GM18517 (cell line): ENCODE measurements around the gene DSCAML1.

Experiments used
- ATAC-seq: cut with Tn5 transposase; IDR thresholded peaks from one replicate; pipeline ENCODE4 v1.9.1; 2021; ENCODE audit warnings: mild to moderate bottlenecking, moderate library complexity; ENCODE audit not compliant: unreplicated experiment

DSCAML1 gene

DNA sequence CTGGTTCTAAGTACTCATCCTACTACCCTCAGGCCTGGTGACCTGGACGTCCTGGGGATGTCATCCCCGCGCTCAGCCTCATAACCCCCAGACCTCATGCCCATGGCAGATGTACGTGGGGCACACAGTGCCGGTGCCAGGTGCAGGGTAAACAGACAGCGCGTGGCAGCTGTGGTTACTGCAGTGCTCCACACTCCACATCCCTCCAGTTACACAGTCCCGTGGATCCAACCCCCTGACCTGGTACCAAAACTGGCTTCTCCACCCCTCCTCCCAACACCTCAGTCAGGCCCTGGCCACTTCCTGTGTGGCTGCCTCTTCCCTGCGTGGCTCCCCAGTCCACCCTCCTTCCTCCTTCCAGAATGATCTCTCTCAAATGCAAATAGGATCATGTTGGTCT is 95.2 kb downstream of the DSCAML1 start:
- no peak for ATAC-seq

DNA sequence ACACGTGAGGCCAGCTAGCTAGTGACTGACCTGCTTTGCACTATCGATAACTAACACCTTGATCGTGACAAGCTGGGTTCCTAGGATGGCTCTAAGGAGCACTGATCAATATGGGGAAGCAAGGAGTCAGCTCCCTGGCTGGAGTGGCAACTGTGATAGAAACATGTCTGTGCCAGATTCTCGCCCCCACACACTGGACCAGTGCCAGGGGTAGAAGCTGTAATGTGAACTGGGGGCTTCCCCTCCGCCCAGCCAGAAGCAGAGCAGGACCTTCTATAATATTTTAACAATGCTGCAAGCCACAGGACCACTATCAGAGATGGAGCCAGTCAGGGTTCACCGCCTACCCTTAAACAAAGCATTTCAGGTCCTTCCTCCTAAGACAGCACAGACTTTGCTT is 96.5 kb downstream of the DSCAML1 start:
- ATAC-seq: no peak

DNA sequence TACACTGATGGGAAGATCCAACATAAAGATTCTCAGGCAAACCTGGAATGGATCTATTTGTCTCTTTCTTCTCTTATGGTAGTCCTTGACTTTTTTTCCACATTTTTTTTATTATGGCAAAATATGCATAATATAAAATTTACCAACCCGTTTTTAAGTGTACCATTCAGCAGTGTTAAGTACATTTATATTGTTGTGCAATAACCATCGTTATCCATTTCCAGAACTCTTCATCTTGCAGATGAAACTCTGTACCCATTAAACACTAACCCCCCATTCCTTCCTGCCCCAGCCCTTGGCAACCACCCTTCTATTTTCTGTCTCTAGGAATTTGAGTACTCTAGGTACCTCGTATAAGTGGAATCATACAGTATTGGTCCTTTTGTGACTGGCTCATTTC is 99.7 kb downstream of the DSCAML1 start:
- no peak for ATAC-seq

DNA sequence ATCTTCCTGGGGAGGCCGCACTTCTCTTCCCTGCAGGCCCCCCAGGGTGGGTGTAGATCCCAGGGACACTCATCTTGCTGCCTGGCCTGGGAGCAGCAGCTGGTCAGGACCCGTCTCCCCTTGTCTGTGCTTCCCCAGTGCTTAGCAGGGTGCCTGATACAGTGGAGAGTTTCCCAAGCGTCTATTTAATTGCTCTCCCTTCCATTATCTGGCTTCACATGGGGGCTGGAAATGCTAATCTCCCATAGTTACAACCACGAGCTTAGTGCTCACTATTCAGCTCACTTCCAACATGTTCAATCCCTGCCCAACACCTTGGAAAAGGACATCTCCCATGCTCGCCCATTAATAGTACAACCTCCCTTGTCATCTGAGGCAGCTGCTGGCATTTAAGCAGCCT is 100.5 kb downstream of the DSCAML1 start:
- ATAC-seq: no peak

DNA sequence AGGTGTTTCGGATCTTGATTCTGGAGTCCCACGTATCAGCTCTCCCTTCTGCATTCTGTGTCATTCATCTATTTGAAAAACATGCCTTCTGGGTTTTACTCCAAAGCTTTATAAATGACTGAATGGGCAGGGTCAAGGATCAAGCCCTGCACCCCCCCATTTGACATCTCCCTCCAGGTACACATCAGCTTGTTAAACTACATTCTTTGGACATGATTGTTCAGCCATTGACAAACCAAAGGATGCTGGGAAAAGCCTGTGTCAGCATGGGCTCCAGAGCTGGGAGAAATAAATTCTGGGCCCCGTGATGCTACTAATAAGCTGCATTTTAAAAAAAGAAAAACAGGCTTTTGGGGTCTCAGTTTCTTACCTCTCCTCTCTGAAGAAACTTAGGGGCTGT is 103.7 kb downstream of the DSCAML1 start:
- no peak for ATAC-seq

DNA sequence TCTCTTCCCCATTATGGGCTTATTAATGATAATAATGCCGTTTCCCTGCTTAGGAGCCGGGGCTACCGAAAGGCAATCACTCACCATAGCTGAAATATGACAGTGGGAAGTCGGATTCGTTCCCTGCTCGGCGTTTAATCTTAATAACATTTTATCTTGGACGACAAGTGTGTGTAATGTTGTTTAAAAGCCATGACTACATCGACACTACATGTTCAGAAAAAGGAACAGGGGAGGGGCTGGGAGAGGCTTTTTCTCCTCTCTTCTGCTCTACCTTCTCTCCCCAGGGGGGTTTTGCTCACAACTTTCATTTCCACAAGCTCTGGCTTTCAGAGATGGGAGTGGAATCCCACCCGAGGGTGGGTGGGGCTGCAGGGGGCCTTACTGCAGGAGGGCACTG is 105.5 kb downstream of the DSCAML1 start:
- ATAC-seq: no peak

DNA sequence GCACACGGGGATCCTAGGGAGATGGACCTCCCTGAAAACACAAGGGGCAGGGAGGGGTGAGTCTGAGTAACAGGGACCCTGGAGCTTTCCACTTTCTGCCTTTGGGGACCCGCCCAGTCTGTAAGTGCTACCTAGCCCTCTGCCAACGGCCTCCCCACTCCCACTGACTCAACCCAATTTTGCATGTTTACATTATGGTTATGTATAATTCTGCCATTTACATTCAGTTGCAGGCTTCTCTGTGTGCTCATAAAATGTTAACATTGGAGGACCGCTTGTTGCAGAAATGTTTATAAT is 105.8 kb downstream of the DSCAML1 start:
- no peak for ATAC-seq

DNA sequence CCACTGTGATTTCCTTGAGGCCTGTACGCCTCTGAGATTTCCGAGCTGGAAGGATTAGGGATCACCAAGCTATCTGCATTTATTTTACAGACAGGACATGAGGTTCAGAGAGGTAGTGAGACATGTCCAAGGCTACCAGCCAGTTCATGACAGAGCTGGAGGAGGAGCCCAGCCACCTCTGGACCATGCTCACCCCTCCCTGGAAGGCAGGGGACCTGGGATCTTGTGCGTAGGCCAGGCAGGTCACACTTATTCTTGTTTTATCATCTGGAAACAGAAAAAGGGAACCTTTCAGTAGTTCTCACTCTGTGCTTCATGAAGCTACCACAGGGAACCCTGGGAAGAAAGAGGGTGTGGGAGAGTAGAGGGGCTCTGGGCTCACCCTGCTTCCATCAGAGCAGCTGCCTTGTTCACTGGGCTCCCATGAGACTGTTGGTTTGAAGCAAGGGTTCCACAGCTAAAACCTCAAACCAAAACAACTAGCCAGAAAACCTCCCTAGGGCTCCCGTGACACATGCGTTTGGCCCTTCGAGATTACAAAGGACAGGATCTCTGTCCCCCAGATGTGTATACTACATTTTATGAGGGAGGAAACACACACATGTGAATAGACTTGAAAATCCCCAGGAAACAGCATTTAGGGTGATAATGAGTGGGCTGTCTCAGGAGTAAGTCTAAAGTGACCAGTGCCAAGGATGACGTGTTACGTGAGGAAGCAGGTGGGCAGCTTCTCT is 106.4 kb downstream of the DSCAML1 start:
- ATAC-seq: no peak

DNA sequence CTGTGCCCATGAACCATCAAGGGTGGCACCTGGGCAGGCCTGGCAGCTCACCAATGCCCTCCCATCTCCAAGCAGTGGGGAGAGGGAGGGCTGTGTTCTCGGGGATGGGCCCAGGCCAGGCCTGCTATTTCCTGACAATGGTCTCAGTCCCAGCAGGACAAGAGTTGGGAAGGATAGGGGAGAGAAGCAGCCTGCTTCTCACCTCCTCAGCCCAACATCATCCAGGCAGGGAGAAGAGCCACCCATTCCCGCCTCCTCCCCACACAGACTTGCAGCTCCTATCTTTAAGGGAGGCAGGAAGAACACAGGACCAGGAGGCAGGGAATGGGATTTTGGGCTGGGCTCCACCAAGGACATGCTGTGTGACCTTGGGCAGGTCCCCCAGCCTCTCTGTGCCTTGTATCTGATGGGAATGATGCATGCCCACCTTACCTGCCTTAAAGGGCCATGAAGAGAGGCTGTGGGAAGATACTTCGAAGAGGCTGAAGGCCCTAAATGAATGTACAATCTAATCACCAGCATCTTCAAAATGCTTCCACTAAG is 108.7 kb downstream of the DSCAML1 start:
- no peak for ATAC-seq

DNA sequence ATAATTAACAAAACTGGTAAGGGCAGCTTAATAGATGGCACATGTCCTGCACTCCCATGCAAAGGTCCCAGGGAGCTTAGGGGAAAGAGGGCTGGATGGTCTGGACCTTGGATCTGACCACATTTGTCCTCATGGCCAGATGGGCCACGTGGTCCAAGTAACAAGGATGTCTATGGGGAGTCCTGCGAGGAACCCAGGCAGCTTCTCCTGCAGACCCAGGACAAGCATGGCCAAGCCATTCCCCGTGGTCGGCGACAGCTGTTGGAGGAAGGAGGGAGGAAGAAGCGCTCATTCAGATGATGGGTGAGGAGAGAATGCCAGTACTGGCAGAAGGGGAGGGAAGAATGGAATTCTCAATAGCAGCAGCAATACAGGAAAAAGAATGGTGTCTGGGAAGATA is 109.2 kb downstream of the DSCAML1 start:
- ATAC-seq: no peak

DNA sequence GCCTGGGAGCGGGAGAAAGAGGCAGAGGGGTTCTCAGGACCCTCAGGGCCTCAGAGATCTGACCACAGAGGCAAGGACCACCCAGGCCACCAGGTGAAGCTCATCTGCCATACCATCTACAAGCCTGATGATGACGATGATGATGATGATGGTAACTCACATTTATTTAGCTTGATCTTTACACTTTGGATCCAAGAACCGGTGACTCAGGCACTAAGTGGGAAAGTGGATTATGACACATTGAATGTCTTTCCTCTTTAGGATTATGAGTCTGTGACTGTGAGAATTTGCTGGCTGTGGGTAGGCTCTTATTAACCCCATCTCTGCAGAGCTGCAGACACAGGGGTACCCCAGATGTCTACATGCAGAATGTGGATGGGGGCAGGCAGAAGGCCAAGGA is 110.3 kb downstream of the DSCAML1 start:
- ATAC-seq: no peak

DNA sequence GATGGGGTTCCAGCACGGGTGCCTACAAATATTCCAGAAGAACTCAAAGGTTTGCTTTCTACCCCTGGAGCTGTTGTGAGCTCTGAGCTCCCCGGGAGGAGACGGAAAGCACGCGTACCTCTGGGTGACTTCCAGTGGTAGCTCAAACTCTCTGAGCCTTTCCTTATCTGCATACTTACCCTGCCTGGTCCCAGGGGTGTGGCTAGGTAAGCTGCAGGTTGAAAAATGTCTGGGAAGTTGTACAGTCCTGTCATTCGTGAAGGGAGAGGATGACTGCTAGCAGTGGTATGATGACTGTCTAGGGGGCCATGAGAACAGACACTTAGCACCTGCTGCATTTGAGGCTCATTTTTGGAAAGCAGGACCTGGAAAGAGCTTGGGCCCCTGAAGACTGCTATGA is 111.5 kb downstream of the DSCAML1 start:
- no peak for ATAC-seq

DNA sequence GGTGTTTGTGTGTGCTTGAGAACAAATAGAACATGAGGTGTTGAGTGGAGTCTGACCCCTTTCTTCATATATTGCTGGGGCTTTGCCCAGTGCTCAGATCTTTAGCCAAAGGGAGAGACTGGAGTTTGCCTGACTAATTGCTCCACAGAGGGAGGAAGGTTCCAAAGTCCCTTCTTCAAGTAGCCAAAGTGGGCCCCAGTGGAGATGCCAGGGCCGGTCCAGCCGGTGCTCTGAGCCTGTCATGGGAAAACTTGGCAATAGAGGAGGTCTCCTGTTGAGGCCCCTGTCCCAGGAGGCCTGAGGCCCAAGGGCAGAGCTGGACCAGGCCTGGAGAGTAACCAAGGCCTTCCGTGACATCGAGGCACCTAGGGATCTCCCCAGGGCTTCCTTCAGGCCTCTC is 112.3 kb downstream of the DSCAML1 start:
- ATAC-seq: no peak

DNA sequence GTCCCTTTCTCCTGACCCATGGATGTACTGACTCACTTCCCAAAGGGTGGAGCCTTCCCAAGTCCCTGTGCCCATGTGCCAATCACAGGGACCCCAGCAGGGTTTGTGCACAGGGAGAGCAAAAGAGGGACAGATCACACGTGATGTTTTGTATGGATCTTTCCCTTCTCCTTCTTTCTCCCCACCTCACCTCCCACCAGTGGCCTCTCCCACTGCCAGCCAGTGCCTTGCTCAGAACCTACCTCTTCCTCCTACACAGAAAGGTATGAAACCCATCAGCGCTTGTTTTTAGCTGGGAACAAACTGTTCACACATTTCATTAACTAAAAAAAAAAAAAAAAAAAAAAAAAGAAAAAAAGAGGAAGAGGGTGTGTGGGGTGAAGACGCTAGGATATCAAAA is 112.9 kb downstream of the DSCAML1 start:
- no peak for ATAC-seq

DNA sequence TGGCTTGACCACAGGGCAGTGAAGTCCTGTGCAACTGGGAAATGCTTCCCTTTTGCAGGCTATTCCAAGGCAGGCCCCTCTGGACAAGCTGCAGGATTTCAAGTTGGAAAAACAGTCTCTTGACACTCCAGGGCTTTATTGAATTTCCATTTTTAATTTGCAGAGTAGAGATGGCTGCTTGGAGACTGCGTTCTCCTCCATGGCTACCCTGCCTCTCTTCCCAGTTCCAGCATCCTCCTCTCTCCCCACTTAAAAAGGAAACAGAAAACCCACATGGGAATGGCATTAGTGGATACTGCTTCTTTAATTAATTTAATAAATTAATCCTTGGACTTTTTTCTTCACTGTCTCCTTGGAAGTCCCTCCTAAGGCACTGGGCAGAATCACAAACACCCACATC is 115.6 kb downstream of the DSCAML1 start:
- ATAC-seq: no peak

DNA sequence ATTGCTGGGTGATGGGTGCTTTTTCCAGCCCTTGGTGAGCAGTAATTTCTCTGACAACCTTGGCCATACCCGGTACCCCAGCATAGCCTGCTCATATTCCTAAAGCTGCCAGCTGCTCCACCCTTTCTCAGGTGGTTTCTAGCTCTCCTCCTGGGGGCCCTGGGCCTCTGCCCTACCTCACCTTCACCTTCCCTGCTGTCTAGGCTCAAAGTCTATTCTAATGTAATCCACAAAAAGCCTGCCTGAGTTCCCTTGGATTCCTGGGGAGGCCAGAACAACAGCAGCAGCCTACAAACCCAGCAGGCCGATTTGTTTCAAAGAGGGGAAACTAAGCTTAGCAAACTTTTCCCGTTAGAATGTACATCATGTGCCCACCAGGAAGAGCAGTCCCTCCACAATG is 117.6 kb downstream of the DSCAML1 start:
- no peak for ATAC-seq

DNA sequence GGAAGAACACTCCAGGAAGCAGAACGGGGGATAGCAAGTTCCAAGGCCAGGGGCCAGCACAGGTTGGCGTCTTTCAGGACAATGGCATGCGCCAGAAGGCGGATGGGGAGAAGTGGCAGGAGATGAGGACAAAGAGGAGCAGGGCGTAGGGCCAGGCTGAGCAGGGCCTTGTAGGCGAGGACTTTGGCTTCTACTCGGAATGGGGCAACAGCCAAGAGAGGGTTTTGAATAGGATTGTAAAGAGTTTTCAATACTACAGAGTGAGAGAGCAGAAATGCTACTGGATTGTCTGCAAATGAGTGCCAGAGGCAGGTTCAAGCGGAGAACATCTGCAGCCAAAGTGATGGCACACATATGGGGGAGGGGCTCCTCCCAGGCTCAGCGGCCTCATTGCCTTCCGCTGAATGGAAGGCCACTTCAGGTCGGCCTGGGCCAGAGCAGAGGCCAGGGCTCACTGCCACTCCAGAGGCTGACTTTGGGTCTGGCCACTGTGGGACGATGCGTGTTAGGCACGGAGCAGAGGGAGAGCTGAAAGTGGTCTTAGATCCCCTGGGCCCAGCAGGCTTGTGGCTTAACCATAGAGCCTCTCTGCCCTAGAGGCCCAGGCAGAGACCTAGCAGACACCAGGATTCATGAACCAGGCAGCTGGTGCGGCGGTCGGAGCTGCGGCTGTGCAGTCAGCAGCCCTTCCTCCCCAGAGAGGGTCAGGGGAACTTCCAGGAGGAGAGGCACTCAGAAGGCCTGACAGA is 118.2 kb downstream of the DSCAML1 start:
- no peak for ATAC-seq

DNA sequence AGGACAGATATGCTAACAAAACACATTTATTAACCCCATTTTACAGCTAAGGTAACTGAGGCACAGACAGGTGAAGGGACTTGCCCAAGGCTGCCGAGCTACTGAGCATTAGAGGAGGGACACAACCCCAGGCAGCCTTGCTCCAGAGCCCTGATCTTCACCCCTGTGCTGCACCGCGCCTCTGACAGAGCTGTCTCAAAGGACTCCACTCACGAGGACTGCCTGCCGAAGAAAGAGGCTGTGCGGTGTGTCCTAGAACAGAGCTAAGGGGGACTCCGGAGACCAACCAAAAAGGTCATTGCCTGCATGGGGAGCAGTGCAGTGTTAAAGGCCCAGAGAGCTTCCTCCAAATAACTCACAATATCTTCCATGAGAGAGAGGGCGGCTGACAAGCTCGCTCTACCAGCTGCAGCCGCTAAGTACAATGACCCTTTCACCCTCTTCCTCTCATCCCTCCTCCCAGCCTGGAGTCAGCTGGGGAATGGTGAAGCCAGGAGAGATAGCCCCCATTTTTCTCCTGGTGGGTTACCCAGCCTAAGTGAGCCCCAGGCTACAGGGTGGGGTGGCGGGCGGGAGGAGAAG is 119.2 kb downstream of the DSCAML1 start:
- no peak for ATAC-seq

DNA sequence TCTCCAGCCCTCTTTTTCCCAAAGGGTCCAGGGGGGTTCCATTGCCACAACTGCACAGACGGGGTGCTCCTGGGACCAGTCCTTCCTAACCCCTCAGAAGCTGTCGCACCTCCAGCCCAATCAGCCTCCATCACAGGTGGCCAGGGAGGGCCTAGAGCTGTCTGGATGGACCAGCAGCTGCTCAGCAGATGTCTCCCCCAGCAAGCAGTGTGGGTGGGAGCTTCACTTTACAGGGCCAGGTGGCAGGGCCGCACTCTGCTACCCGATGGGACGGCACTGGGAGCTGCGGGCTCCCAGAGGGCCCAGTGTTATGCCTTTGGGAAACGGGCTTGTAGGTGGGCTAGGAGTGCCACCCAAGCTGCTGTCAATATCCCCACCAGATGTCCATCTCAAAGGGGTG is 120.5 kb downstream of the DSCAML1 start:
- ATAC-seq: no peak

DNA sequence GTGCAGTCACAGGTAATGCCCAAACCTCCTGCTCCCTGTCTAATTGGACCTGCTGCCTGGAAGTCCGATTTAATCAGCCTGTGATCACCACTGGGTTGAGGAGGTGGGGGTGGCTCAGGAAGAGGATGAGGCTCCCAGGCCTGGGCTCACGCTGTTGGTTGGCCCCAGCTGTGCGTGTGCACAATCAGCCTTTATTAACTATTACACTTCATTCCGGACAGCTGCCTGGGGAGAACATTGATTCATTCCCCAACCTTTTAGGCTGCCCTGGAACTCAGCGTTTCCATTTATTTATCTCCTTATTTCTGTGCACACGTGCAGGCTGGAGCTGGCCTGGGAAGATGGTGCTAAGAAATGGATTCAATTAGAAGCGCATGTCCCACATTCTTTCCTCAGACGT is 123.4 kb downstream of the DSCAML1 start:
- no peak for ATAC-seq

DNA sequence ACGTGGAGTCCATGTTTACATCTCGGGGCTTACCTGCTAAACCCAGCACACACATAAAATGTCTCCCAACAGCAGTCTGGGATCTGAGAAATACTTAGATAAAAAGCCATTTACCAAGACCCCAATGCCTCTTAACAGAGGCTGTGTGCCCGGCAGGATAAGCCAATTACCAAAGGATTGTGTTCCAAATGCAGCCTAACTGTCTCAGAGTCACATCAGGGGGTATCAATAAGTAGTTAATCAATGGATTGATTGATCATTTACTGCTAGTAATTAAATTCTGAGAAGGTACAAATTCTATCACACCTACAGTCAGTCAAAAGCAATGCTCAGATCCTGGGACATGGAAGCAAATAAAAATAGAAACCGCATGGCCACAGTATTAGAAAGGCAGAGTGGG is 125.6 kb downstream of the DSCAML1 start:
- ATAC-seq: no peak

DNA sequence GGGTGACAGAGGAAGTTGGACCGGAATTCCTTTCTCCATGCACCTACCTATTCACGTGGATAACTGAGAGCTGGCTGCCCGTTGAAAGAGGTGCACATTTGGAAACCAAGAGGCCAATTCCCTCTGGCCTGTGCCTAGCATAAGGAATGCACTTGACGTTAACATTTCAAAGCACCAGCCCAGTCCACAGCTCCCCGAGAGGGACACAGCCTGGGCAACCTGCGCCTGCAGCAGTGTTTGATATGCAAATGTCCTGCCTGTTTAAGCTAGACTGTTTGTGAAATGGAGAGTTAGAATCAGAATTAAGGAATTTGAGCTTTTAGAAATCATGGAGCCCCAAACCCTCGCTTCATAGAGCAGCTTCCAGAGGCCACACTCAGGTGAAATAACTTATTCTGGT is 126.1 kb downstream of the DSCAML1 start:
- ATAC-seq: no peak
